ENCODE measurements around the gene BRSK2.

Gene BRSK2

GRCh38 chr11:1408346-1408745, 18.6 kb downstream of the BRSK2 start:
- no peak for TF ChIP-seq CTCF (IDR thresholded peaks at IDR 0.05)

GRCh38 chr11:1409108-1409851, 19.5 kb downstream of the BRSK2 start:
- TF ChIP-seq CTCF (IDR thresholded peaks at IDR 0.05), result no peak

- no peak for TF ChIP-seq CTCF (IDR thresholded peaks at IDR 0.05)
Observed at GRCh38 chr11:1410366-1411291, 20.9 kb downstream of the BRSK2 start.

- no peak for TF ChIP-seq CTCF (IDR thresholded peaks at IDR 0.05)
Observed at GRCh38 chr11:1411301-1411700, 21.6 kb downstream of the BRSK2 start.

- TF ChIP-seq CTCF (IDR thresholded peaks at IDR 0.05), result no peak
Observed at GRCh38 chr11:1412377-1413095, 22.8 kb downstream of the BRSK2 start.

- no peak for TF ChIP-seq CTCF (IDR thresholded peaks at IDR 0.05)
Observed at GRCh38 chr11:1414650-1415049, 24.9 kb downstream of the BRSK2 start.

DNA sequence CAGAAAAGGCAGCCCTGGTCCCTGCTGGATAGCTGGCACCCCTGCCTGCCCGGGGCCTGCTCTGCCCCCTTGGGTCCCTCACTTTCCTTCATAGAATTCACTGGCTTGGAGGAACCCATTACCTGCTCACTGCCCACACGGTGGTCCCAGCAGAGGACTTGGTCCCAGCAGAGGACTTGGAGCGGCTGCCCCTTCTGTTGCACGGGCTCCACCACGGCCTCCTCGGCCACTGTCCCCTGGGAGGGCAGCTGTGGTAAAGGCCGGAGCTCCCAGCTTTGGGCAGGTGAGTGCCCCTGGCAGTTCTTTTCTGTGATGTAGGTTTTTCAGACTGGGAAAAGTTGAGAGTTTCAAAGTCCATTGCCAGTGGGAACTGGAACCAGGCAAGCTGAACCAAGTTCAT, 25.9 kb downstream of the BRSK2 start:
- no peak for TF ChIP-seq CTCF (IDR thresholded peaks at IDR 0.05)
